Diencephalon (tissue), 1 donor: ENCODE data around the gene IFIT1B. TPM values are rescaled to one million over a fixed set of nuclear protein-coding genes. Genes with fewer than 3 reads are reported as not detected.

Source experiments
- total RNA-seq: library from RNA; depleted of rRNA; stranded (reverse); fragments of >200 nt; gene quantifications from one replicate; pipeline ENCODE4 v1.2.3, GENCODE V29; 2014

Gene IFIT1B, protein sequence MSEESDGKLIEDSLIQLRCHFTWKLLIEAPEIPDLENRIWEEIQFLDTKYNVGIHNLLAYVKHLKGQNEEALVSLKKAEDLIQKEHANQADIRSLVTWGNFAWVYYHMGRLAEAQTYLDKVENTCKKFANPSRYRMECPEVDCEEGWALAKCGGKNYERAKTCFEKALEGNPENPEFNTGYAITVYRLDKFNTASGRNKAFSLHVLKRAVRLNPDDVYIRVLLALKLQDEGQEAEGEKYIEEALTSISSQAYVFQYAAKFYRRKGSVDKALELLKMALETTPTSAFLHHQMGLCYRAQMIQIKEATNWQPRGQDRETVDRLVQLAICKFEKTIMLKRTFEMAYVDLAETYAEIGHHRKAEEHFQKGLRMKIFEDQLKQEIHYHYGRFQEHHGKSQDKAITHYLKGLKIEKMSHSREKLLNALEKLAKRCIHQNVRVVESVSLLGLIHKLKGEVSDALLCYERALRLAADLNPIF
- total RNA-seq = 0.92 TPM

DNA sequence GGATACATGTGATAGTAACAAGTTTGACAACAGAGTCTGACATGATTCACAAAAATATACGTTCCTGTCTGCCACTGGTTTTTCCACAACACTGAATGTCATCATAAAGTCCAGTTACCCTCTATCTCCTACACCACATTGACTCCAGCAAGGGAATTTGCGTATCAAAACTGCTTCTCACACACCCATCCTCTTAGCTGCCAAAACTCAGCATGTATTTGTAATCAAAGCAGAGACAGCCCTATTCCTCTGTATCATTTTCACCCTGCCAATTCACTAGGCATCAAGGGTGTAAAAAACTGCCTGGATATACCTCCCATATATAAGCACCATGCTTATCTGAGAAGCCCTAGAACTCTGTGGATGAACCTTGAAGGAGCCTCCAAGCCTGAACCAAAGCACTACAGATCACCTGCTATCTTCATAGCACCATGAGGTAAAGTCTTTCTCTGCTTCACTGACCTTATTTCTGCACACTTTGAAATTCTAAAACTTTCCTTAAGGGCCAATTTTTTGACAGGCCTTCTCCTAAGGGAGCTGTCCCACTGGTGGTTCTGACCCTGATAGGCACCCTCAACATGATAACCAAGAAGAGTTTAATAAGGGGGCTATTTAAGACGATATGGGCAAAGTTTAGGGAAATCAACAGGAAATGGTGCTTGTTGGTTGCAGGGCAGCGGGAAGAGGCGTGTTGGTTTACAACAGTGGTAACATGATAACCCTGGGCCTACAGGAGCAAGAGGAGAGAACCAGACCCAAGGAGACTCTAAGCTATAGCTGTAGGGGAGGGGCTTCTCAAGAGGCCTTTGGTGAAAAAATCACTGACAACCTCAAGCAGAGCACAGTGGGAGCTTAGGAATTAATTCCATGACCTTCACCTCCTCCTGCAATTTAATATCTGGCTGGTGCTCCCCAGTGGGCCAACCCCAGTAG is at the start of gene IFIT1B:
IFIT1B (plus strand) TSS at position 352 of the 933 bp plus-strand sequence; CDS start at position 432, 80 bp downstream.

DNA sequence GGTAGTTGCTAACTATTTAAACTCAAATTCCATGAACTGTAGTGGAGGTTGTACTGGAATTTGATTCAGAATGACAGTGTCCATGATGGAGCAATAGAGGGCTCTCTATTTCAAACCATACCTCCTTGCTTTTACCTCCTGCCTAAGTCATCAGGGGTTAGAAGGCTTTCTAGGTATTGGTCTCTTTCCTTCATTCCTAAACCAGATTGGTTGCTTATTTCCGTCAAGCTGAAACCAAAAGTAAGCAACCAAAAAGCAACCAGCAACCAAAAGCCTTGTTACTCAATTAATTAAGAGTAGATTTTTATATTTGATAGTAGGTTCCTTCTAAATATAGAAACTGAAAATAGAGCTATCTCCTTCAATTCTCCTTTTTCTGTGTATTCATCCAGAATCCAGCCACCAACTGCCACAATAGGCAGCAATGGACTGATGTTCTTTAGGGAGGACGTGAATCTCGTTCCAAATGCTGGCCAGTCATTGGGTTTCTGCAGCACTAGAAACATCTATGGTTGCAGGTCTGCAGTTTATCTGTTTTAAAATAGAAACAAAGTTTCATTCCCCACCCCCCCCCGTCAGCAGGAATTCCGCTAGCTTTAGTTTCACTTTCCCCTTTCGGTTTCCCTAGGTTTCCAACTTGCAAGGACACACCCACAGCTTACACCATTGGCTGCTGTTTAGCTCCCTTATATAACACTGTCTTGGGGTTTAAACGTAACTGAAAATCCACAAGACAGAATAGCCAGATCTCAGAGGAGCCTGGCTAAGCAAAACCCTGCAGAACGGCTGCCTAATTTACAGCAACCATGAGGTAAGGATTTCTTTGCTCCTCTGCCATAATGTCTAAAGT is 14.3 kb downstream of the IFIT1B start, which contains the start of gene IFIT1:
IFIT1 (plus strand) TSS at position 717 of the 850 bp plus-strand sequence; CDS start at position 807, 90 bp downstream.

DNA sequence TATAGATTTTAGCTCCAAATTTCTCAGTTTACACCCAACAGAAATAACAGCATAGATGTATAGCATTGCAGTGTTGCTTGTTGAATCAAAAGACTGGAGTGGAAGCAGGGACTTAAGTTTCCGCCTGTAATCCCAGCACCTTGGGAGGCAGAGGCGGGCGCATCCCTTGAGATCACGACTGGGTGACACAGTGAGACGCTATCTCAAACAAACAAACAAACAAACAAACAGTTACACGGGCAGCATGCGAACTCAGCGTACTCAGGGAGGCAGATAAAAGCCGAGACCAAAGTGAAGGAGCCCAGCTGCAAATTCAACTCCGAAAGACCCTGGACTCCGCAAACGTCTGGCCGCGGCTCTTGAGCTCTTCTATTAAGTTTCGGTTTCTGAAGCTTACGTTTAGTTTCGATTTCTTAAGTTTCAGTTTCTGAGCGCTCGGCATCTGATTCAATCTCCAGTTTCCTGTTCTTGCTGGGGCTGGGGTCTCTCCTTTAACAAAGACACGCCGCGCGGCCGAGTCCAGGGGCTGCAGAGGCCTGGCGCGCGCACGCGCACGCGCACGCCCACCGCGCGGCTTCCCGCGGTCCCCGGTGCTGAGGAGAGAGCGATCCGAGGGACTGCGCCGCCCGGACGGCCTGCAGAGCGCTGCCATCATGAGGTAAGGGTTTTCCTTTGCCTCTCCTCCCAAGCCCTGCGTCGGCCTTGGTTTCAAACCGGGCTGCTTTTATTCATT is 36.5 kb downstream of the IFIT1B start, which contains the start of gene IFIT5:
IFIT5 (plus strand) TSS at position 423 of the 733 bp plus-strand sequence; CDS start at position 654, 231 bp downstream.

Other genes starting within 250 kb of the IFIT1B start
- gene CH25H, start 170.7 kb upstream of the IFIT1B start, total RNA-seq = 1.2 TPM
- 46.8 TPM for gene LIPA, start 126.3 kb upstream of the IFIT1B start, total RNA-seq
- 11.1 TPM for gene IFIT2, start 76.0 kb upstream of the IFIT1B start, total RNA-seq
- 8.5 TPM for gene IFIT3, start 50.1 kb upstream of the IFIT1B start, total RNA-seq
- 17.1 TPM for gene IFIT1, start 14.6 kb downstream of the IFIT1B start, total RNA-seq
- gene IFIT5, start 36.5 kb downstream of the IFIT1B start, total RNA-seq = 51.7 TPM
- 3.9 TPM for gene SLC16A12, start 157.5 kb downstream of the IFIT1B start, total RNA-seq